SK-N-SH (cell line): ENCODE data around the gene GNG14. TPM values are rescaled to one million over a fixed set of nuclear protein-coding genes. Genes with fewer than 3 reads are reported as not detected.

Source experiments
- CTCF ChIA-PET: fragments of 300-600, 350-600 bp; formaldehyde crosslinking; extraction: SDS; loops from one replicate; lab custom pipeline; 2021; lab: Yijun Ruan, JAX
- POLR2A ChIA-PET: fragments of 350-600 bp; sonication (Branson Sonifier 250); formaldehyde crosslinking; extraction: SDS; loops from one replicate; lab custom pipeline; 2020; ENCODE audit warnings: antibody characterized with exemption, inconsistent platforms; lab: Yijun Ruan, JAX
- DNase-seq: peaks from one replicate; pipeline ENCODE4 v3.0.0; 2012
- H2AFZ ChIP-seq: fragments of 200-600 bp; sonication (generic); 2 replicates; pipeline ENCODE4 v1.8.1; 2016; ENCODE audit warnings: antibody characterized with exemption, mild to moderate bottlenecking, low read depth
- H3F3A ChIP-seq: fragments of 200-600 bp; sonication (generic); replicated peaks from 2 replicates; pipeline ENCODE3; 2016; ENCODE audit warnings: antibody characterized with exemption, mild to moderate bottlenecking; ENCODE audit not compliant: insufficient read depth
- H3K27ac ChIP-seq, 2 experiments: fragments of 200-500 bp in 1 of 2; fragments of 200-600 bp in 1 of 2; sonication (Bioruptor generic) in 1 of 2; sonication (generic), shearing (Covaris generic) in 1 of 2; 2 replicates each; pipeline versions ENCODE4 v1.5.1 to v1.6.1; 2014 to 2016; ENCODE audit warnings: low read depth in 2 of 2, inconsistent platforms in 1 of 2, low read length in 1 of 2, mild to moderate bottlenecking in 1 of 2, mixed read lengths in 1 of 2
- H3K27me3 ChIP-seq: fragments of 200-600 bp; sonication (generic), shearing (Covaris generic); 2 replicates; pipeline ENCODE4 v1.6.1; 2016; ENCODE audit warnings: mixed run types; ENCODE audit not compliant: insufficient read depth
- H3K36me3 ChIP-seq, 2 experiments: fragments of 200-500 bp in 1 of 2; fragments of 200-600 bp in 1 of 2; sonication (Bioruptor generic) in 1 of 2; sonication (generic) in 1 of 2; replicated peaks in 1 of 2; 2 replicates each; pipeline versions ENCODE3 to v1.5.1; 2014 to 2016; ENCODE audit warnings: low read length in 1 of 2, mild to moderate bottlenecking in 1 of 2; ENCODE audit not compliant: insufficient read depth in 2 of 2, control insufficient read depth in 1 of 2
- H3K4me1 ChIP-seq, 2 experiments: fragments of 200-500 bp in 1 of 2; fragments of 200-600 bp in 1 of 2; sonication (Bioruptor generic) in 1 of 2; sonication (generic), shearing (Covaris generic) in 1 of 2; 2 replicates each; pipeline versions ENCODE4 v1.5.1 to v1.6.1; 2014 to 2016; ENCODE audit warnings: low read depth in 1 of 2, low read length in 1 of 2, mixed run types in 1 of 2; ENCODE audit not compliant: insufficient read depth in 2 of 2, control insufficient read depth in 1 of 2
- H3K4me2 ChIP-seq: fragments of 200-600 bp; sonication (generic), shearing (Covaris generic); 2 replicates; pipeline ENCODE4 v1.6.1; 2017; ENCODE audit warnings: mixed run types
- H3K4me3 ChIP-seq, 2 experiments: fragments of 200-500 bp in 1 of 2; fragments of 200-600 bp in 1 of 2; sonication (Bioruptor generic) in 1 of 2; sonication (generic), shearing (Covaris generic) in 1 of 2; 2 replicates each; pipeline versions ENCODE4 v1.5.1 to v1.8.1; 2014 to 2016; ENCODE audit warnings: low read depth in 2 of 2, inconsistent platforms in 1 of 2, low read length in 1 of 2, mild to moderate bottlenecking in 1 of 2, mixed read lengths in 1 of 2, moderate library complexity in 1 of 2
- H3K79me2 ChIP-seq: fragments of 200-600 bp; sonication (generic); 2 replicates; pipeline ENCODE4 v1.8.1; 2017; ENCODE audit warnings: mild to moderate bottlenecking; ENCODE audit not compliant: insufficient read depth
- H3K9ac ChIP-seq: fragments of 200-600 bp; sonication (generic); 2 replicates; pipeline ENCODE4 v1.6.1; 2017; ENCODE audit warnings: mixed run types
- H3K9me2 ChIP-seq: fragments of 200-600 bp; sonication (generic); 2 replicates; pipeline ENCODE4 v1.6.1; 2017; ENCODE audit warnings: mixed run types
- H3K9me3 ChIP-seq: fragments of 200-600 bp; sonication (generic); 2 replicates; pipeline ENCODE4 v1.6.1; 2017; ENCODE audit warnings: mixed run types, mild to moderate bottlenecking, moderate library complexity
- H4K20me1 ChIP-seq: fragments of 200-600 bp; sonication (generic); 2 replicates; pipeline ENCODE4 v1.6.1; 2017; ENCODE audit warnings: mild to moderate bottlenecking, mixed run types; ENCODE audit not compliant: insufficient read depth
- EP300 ChIP-seq, 2 experiments: IDR thresholded peaks; 2 replicates each; pipeline versions ENCODE4 v1.4.0 to v1.6.1; 2012; ENCODE audit warnings: borderline replicate concordance in 1 of 2, low read depth in 1 of 2, low read length in 1 of 2
- GATA2 ChIP-seq: sonication (generic); formaldehyde crosslinking; IDR thresholded peaks from 2 replicates; pipeline ENCODE4 v1.5.0; 2020; ENCODE audit warnings: mild to moderate bottlenecking, missing genetic modification reagents
- JUND ChIP-seq: IDR thresholded peaks from 2 replicates; pipeline ENCODE4 v1.4.0; 2012
- NRF1 ChIP-seq: IDR thresholded peaks from 2 replicates; pipeline ENCODE4 v1.6.1; 2012; ENCODE audit warnings: low read depth, mild to moderate bottlenecking, low read length
- SIN3A ChIP-seq: IDR thresholded peaks from 2 replicates; pipeline ENCODE4 v1.6.1; 2012; ENCODE audit warnings: low read depth, mild to moderate bottlenecking, low read length, moderate library complexity, borderline replicate concordance
- SMC3 ChIP-seq: IDR thresholded peaks from 2 replicates; pipeline ENCODE4 v1.6.1; 2012; ENCODE audit warnings: low read depth, low read length, improper control_type of control experiment
- YY1 ChIP-seq: IDR thresholded peaks from 2 replicates; pipeline ENCODE4 v1.4.0; 2012; ENCODE audit warnings: low read depth, mild to moderate bottlenecking
- WGBS: methylation state at CpG from one replicate; pipeline ENCODE4 v1.1.6; 2017; ENCODE audit warnings: low lambda C conversion rate; 5-methylcytosine and 5-hydroxymethylcytosine counted together
- polyA plus RNA-seq, 3 experiments: library from polyadenylated mRNA; depleted of rRNA; stranded (reverse); fragments of >200 nt; gene quantifications; 2 replicates each; pipeline ENCODE4 v1.2.3, GENCODE V29; 2012
- TF ChIP-seq, protein P1 (sequence below): IDR thresholded peaks from 2 replicates; pipeline ENCODE4 v1.4.0; 2012; ENCODE audit warnings: low read depth
- TF ChIP-seq, protein P2 (sequence below): IDR thresholded peaks from 2 replicates; pipeline ENCODE4; 2012
- TF ChIP-seq, protein P3 (sequence below): IDR thresholded peaks from 2 replicates; pipeline ENCODE4 v1.4.0; 2012; ENCODE audit warnings: low read depth, borderline replicate concordance
- TF ChIP-seq, protein P4 (sequence below): fragments of 200-600 bp; sonication (generic); IDR thresholded peaks from 2 replicates; pipeline ENCODE4 v1.6.1; 2017; ENCODE audit warnings: antibody characterized with exemption, mild to moderate bottlenecking, moderate library complexity

GNG14 gene
- polyA plus RNA-seq, 1 of the 3 experiments (the other 2 are of a cell fraction), result not detected

DNA sequence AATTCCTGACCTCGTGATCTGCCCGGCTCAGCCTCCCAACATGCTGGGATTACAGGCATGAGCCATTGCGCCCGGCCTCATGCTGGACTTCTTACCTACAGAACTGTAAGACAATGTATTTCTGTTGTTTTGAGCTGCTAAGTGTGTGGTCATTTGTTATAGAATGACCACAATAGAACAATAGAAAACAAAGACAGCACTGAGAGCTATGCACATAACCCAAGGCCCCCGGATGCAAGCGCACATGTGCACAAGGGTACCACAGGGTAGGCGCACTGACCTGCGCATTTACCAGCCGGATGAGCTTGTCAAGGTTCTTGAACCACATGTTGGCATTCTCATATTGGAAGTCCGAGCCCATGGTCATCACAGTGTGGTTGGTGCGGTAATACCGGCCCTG lies 26.8 kb upstream of the GNG14 start:
- Histone ChIP-seq H2AFZ (no peak overlapping the region), H4K20me1 (no peaks in the 10 kb centered on the region), H3K4me2 (no peak overlapping the region), H3K27ac (no peak overlapping the region), H3K27me3 (no peaks in the 10 kb centered on the region), H3K9ac (no peak overlapping the region), H3K9me2 (no peaks in the 10 kb centered on the region), H3K4me3 (no peak overlapping the region), H3F3A (no peaks in the 10 kb centered on the region), H3K79me2 (peaks cover 8% of the 10 kb centered on the region; the same call in 1 of the 2 replicates), H3K36me3 (peaks cover 8 to 21% of the 10 kb centered on the region in 2 experiments), H3K9me3 (no peaks in the 10 kb centered on the region), H3K4me1 (peaks cover 0 to 5% of the 10 kb centered on the region in 2 experiments; a peak in 1 of 4 replicates)
- CTCF ChIA-PET, result interaction anchor here (0.9 to 2.9 kb wide), 2 partner anchors 11 to 21 kb away, joined by 4 to 18 read pairs; no protein-coding TSS in a partner anchor
- no peak for DNase-seq
- 90% methylated on average over 12 of the region's 12 CpGs for WGBS
- TF ChIP-seq, protein P1, sequence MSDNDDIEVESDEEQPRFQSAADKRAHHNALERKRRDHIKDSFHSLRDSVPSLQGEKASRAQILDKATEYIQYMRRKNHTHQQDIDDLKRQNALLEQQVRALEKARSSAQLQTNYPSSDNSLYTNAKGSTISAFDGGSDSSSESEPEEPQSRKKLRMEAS, result no peak
- TF ChIP-seq, protein P2, sequence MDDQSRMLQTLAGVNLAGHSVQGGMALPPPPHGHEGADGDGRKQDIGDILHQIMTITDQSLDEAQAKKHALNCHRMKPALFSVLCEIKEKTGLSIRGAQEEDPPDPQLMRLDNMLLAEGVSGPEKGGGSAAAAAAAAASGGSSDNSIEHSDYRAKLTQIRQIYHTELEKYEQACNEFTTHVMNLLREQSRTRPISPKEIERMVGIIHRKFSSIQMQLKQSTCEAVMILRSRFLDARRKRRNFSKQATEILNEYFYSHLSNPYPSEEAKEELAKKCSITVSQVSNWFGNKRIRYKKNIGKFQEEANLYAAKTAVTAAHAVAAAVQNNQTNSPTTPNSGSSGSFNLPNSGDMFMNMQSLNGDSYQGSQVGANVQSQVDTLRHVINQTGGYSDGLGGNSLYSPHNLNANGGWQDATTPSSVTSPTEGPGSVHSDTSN, result no peak
- POLR2A ChIA-PET, result no interaction called here

DNA sequence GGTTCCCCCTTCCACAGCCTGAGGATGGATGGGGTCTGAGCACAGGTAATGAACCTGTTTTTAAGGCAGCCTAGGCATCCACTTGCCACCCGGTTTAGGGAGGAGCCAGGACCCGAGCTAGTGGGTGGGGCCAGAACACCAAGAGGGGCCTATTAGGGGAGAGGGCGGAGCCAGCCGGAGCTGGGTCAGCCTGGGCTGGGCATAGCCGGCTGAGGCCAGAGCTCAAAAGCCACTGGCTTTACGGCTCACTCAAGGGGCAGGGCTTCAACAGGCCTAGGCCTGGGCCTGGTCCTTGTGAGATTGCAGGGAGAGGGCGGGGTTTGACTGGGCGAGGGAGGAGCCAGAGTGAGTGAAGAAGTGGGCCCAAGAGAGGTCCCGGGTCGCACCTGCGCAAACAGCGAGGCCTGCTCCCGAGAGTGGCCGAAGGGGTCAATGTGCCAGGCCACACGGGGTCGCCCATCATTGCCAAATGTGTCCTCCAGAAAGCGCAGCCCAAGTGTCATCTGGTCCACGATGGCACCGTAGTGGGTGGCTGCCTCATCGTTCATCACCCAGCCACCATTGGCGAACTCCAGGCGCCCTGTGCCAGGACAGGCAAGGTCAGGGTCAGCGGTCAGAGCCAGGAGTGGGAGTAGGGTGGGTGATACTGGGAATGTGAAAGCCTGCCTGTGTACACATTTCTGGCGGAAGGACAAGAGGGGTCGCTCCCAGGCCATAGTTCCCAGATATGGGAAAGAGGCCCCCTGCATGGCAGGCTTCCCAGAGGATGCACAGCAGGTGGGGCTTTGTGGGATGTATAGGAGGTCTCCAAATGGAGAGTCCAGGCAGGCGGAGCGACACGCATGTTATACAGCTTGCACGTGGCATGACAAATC lies 23.2 kb upstream of the GNG14 start:
- Histone ChIP-seq H3K27me3 (no peaks in the 10 kb centered on the region), H3K4me2 (no peak overlapping the region), H3K4me1 (peaks cover 0 to 26% of the 10 kb centered on the region in 2 experiments; a peak in 1 of 4 replicates), H4K20me1 (no peaks in the 10 kb centered on the region), H3K9ac (no peak overlapping the region), H3F3A (peaks cover 11% of the 10 kb centered on the region), H3K4me3 (no peak overlapping the region), H2AFZ (no peak overlapping the region), H3K9me3 (no peaks in the 10 kb centered on the region), H3K27ac (no peak overlapping the region), H3K79me2 (peaks cover 37% of the 10 kb centered on the region), H3K36me3 (peaks cover 11 to 14% of the 10 kb centered on the region in 2 experiments), H3K9me2 (no peaks in the 10 kb centered on the region)
- POLR2A ChIA-PET, result no interaction called here
- 93% methylated on average over 23 of the region's 29 CpGs for WGBS
- TF ChIP-seq SIN3A (no peak), SMC3 (no peak), GATA2 (CRISPR knock-in tag) (no peak), JUND (no peak), YY1 (no peak), NRF1 (no peak), EP300 (IDR thresholded peaks at IDR 0.05; ENCODE audit: borderline replicate concordance in 1 of 2, low read depth in 1 of 2, low read length in 1 of 2) (no peak)
- TF ChIP-seq, protein P3, sequence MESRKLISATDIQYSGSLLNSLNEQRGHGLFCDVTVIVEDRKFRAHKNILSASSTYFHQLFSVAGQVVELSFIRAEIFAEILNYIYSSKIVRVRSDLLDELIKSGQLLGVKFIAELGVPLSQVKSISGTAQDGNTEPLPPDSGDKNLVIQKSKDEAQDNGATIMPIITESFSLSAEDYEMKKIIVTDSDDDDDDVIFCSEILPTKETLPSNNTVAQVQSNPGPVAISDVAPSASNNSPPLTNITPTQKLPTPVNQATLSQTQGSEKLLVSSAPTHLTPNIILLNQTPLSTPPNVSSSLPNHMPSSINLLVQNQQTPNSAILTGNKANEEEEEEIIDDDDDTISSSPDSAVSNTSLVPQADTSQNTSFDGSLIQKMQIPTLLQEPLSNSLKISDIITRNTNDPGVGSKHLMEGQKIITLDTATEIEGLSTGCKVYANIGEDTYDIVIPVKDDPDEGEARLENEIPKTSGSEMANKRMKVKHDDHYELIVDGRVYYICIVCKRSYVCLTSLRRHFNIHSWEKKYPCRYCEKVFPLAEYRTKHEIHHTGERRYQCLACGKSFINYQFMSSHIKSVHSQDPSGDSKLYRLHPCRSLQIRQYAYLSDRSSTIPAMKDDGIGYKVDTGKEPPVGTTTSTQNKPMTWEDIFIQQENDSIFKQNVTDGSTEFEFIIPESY, result no peak
- TF ChIP-seq, protein P4, sequence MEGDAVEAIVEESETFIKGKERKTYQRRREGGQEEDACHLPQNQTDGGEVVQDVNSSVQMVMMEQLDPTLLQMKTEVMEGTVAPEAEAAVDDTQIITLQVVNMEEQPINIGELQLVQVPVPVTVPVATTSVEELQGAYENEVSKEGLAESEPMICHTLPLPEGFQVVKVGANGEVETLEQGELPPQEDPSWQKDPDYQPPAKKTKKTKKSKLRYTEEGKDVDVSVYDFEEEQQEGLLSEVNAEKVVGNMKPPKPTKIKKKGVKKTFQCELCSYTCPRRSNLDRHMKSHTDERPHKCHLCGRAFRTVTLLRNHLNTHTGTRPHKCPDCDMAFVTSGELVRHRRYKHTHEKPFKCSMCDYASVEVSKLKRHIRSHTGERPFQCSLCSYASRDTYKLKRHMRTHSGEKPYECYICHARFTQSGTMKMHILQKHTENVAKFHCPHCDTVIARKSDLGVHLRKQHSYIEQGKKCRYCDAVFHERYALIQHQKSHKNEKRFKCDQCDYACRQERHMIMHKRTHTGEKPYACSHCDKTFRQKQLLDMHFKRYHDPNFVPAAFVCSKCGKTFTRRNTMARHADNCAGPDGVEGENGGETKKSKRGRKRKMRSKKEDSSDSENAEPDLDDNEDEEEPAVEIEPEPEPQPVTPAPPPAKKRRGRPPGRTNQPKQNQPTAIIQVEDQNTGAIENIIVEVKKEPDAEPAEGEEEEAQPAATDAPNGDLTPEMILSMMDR, result no peak
- DNase-seq, result peak; percentile 81
- CTCF ChIA-PET, result interaction anchor here (1.2 to 3.1 kb wide), 2 partner anchors 24 to 25 kb away, joined by 4 to 12 read pairs; no protein-coding TSS in a partner anchor
